ENCODE results near the gene GARIN5B. TPM values are rescaled to one million over a fixed set of nuclear protein-coding genes. Genes with fewer than 3 reads are reported as not detected.
A peak's percentile ranks its signal among the peaks of the same experiment; 100 is the strongest.

GARIN5B gene
- polyA plus RNA-seq, 1 of the 3 experiments (the other 2 are of a cell fraction): not detected

DNA sequence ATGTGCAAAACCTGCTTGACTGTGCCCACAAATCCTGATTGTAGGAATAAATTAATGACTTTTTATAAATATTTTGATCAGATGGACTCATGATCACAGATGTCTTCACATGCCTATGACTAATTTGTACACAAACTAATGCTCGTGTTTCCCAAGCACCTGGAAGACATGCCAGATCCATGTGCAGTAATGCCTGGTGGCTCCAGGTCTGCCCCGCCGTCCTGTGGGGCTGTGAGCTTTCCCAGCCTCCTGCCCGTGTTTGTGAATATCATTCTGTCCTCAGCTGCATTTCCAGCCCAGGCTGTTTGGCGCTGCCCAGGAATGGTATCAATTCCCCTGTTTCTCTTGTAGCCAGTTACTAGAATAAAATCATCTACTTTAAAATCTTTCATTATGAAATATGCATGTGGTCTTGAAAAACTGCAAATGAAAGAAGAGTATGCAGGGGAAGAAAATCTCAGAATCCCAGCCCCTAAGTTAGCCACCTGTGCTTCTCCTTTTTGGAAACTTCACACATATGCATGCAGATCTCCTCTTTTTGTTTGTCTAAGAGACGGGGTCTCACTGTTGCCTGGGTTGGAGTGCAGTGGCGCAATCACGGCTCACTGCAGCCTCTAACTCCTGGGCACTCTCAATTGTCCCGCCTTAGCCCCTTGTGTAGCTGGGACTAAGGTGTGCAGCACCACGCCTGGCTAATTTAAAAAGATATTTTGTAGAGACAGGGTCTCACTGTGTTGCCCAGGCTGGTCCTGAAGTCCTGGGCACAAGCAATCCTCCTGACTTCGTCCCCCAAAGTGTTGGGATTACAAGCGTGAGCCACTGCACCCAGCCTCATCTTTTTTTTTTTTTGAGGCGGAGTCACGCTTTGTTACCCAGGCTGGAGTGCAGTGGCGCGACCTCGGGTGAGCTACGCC, 28.9 kb upstream of the GARIN5B start:
- POLR2A ChIA-PET: interaction anchor here (1.6 to 4.5 kb wide), 2 partner anchors 8 to 15 kb away, joined by 8 to 33 read pairs; partner anchors contain the start of gene UBE2S

More for the DNA sequence above, 28.9 kb upstream of the GARIN5B start:
- Histone ChIP-seq H3K4me2 (no peak overlapping the region), H3K36me3 (replicated peaks in 1 of 2; ENCODE audit: control insufficient read depth in 1 of 2, insufficient read depth in 2 of 2, low read length in 1 of 2) (peaks cover 36 to 41% of the 10 kb centered on the region in 2 experiments), H2AFZ (ENCODE audit: low read depth) (no peak overlapping the region), H4K20me1 (ENCODE audit: insufficient read depth) (peaks cover 55% of the 10 kb centered on the region), H3K79me2 (ENCODE audit: insufficient read depth) (peaks cover 36% of the 10 kb centered on the region), H3F3A (replicated peaks; ENCODE audit: insufficient read depth) (peaks cover 42% of the 10 kb centered on the region), H3K4me3 (ENCODE audit: low read depth in 2 of 2, low read length in 1 of 2) (no peak overlapping the region), H3K4me1 (ENCODE audit: control insufficient read depth in 1 of 2, insufficient read depth in 2 of 2, low read depth in 1 of 2, low read length in 1 of 2) (peaks cover 19 to 40% of the 10 kb centered on the region in 2 experiments; a peak in 3 of 4 replicates), H3K27me3 (ENCODE audit: insufficient read depth) (no peaks in the 10 kb centered on the region), H3K9ac (no peak overlapping the region), H3K27ac (ENCODE audit: low read depth in 2 of 2, low read length in 1 of 2) (no peak overlapping the region), H3K9me3 (no peaks in the 10 kb centered on the region), H3K9me2 (no peaks in the 10 kb centered on the region)
- DNase-seq: peak; percentile 25
- 86% methylated on average over 17 of the region's 18 CpGs for WGBS (ENCODE audit: low lambda C conversion rate)
- CTCF ChIA-PET: interaction anchor here (0.5 to 1.8 kb wide), 4 partner anchors 11 to 112 kb away, joined by 3 to 5 read pairs (median 3); no protein-coding TSS in a partner anchor
- TF ChIP-seq JUND (IDR thresholded peaks at IDR 0.05) (no peak), SIN3A (IDR thresholded peaks at IDR 0.05; ENCODE audit: borderline replicate concordance, low read depth, low read length) (no peak), MXI1 (IDR thresholded peaks at IDR 0.05; ENCODE audit: low read depth, low read length) (no peak), TEAD4 (IDR thresholded peaks at IDR 0.05; ENCODE audit: borderline replicate concordance, insufficient read depth) (no peak), NFIC (IDR thresholded peaks at IDR 0.05; ENCODE audit: borderline replicate concordance) (no peak), GABPA (IDR thresholded peaks at IDR 0.05; ENCODE audit: low read depth) (no peak), FOXM1 (IDR thresholded peaks at IDR 0.05; ENCODE audit: low read depth) (no peak), MEF2A (IDR thresholded peaks at IDR 0.05; ENCODE audit: borderline replicate concordance, low read depth) (no peak)
- TF ChIP-seq, protein P1, sequence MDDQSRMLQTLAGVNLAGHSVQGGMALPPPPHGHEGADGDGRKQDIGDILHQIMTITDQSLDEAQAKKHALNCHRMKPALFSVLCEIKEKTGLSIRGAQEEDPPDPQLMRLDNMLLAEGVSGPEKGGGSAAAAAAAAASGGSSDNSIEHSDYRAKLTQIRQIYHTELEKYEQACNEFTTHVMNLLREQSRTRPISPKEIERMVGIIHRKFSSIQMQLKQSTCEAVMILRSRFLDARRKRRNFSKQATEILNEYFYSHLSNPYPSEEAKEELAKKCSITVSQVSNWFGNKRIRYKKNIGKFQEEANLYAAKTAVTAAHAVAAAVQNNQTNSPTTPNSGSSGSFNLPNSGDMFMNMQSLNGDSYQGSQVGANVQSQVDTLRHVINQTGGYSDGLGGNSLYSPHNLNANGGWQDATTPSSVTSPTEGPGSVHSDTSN (IDR thresholded peaks at IDR 0.05): no peak
- TF ChIP-seq, protein P2, sequence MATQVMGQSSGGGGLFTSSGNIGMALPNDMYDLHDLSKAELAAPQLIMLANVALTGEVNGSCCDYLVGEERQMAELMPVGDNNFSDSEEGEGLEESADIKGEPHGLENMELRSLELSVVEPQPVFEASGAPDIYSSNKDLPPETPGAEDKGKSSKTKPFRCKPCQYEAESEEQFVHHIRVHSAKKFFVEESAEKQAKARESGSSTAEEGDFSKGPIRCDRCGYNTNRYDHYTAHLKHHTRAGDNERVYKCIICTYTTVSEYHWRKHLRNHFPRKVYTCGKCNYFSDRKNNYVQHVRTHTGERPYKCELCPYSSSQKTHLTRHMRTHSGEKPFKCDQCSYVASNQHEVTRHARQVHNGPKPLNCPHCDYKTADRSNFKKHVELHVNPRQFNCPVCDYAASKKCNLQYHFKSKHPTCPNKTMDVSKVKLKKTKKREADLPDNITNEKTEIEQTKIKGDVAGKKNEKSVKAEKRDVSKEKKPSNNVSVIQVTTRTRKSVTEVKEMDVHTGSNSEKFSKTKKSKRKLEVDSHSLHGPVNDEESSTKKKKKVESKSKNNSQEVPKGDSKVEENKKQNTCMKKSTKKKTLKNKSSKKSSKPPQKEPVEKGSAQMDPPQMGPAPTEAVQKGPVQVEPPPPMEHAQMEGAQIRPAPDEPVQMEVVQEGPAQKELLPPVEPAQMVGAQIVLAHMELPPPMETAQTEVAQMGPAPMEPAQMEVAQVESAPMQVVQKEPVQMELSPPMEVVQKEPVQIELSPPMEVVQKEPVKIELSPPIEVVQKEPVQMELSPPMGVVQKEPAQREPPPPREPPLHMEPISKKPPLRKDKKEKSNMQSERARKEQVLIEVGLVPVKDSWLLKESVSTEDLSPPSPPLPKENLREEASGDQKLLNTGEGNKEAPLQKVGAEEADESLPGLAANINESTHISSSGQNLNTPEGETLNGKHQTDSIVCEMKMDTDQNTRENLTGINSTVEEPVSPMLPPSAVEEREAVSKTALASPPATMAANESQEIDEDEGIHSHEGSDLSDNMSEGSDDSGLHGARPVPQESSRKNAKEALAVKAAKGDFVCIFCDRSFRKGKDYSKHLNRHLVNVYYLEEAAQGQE (IDR thresholded peaks at IDR 0.05; ENCODE audit: low read depth, low read length): no peak
- TF ChIP-seq, protein P3, sequence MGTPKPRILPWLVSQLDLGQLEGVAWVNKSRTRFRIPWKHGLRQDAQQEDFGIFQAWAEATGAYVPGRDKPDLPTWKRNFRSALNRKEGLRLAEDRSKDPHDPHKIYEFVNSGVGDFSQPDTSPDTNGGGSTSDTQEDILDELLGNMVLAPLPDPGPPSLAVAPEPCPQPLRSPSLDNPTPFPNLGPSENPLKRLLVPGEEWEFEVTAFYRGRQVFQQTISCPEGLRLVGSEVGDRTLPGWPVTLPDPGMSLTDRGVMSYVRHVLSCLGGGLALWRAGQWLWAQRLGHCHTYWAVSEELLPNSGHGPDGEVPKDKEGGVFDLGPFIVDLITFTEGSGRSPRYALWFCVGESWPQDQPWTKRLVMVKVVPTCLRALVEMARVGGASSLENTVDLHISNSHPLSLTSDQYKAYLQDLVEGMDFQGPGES (IDR thresholded peaks at IDR 0.05; ENCODE audit: low read depth, low read length): no peak
- TF ChIP-seq, protein P4, sequence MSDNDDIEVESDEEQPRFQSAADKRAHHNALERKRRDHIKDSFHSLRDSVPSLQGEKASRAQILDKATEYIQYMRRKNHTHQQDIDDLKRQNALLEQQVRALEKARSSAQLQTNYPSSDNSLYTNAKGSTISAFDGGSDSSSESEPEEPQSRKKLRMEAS (IDR thresholded peaks at IDR 0.05; ENCODE audit: low read depth): no peak
